ENCODE measurements around the gene SLC35E3. TPM values are rescaled to one million over a fixed set of nuclear protein-coding genes. Genes with fewer than 3 reads are reported as not detected.

Gene SLC35E3
- polyA plus RNA-seq, 1 of the 3 experiments (the other 2 are of a cell fraction): 5.7 TPM

- no peak for TF ChIP-seq IRF3 (IDR thresholded peaks at IDR 0.05; ENCODE audit: low read depth, low read length)
Measured at GRCh38 chr12:68776976-68777610, 31.1 kb downstream of the SLC35E3 start (continued).

DNA sequence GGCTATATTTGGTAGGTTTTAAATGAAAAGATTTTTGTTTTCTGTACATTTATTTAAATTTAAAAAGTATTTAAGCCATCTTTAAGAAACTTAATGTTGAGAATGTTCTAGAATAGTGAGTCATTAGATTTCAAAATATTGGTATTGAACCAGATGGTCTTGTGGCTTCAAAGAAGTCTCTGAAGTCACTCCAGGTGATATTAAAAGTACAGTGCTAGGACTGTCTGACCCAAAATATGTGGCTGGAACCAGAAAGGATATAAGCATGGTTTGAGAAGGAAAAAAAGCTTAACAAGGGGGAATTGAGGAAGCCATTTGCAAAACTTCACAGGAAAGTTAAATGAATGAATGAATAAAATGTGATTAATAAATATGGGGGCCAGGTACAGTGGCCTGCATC is 33.3 kb downstream of the SLC35E3 start:
- no peak overlapping the region for H3K4me3 ChIP-seq (ENCODE audit: low read depth in 2 of 2, low read length in 1 of 2)
- ChIA-PET CTCF (no interaction called here), POLR2A (no interaction called here)
- no peak overlapping the region for H3K9ac ChIP-seq
- no peak overlapping the region for H3K4me2 ChIP-seq
- H3K9me3 ChIP-seq: no peaks in the 10 kb centered on the region
- H4K20me1 ChIP-seq (ENCODE audit: insufficient read depth): no peaks in the 10 kb centered on the region
- TF ChIP-seq FOSL2 (IDR thresholded peaks at IDR 0.05; ENCODE audit: borderline replicate concordance, low read depth): no peak
- TF ChIP-seq FOXM1 (IDR thresholded peaks at IDR 0.05; ENCODE audit: low read depth): no peak
- no peak for TF ChIP-seq RAD21 (IDR thresholded peaks at IDR 0.05; ENCODE audit: low read length)
- TF ChIP-seq GABPA (IDR thresholded peaks at IDR 0.05; ENCODE audit: low read depth): no peak
- no peak for TF ChIP-seq GATA2 (CRISPR knock-in tag; IDR thresholded peaks at IDR 0.05)
- no peak for TF ChIP-seq MEF2A (IDR thresholded peaks at IDR 0.05; ENCODE audit: borderline replicate concordance, low read depth)
- no peak for TF ChIP-seq MXI1 (IDR thresholded peaks at IDR 0.05; ENCODE audit: low read depth, low read length)
- no peak for TF ChIP-seq IRF3 (IDR thresholded peaks at IDR 0.05; ENCODE audit: low read depth, low read length)
- TF ChIP-seq YY1 (IDR thresholded peaks at IDR 0.05; ENCODE audit: low read depth): no peak
- TF ChIP-seq EZH2phosphoT487 (IDR thresholded peaks at IDR 0.05; ENCODE audit: borderline replicate concordance, low read depth): no peak
- TF ChIP-seq SIN3A (IDR thresholded peaks at IDR 0.05; ENCODE audit: borderline replicate concordance, low read depth, low read length): no peak
- no peak for TF ChIP-seq RFX5 (IDR thresholded peaks at IDR 0.05; ENCODE audit: low read length)
- TF ChIP-seq, protein P1, sequence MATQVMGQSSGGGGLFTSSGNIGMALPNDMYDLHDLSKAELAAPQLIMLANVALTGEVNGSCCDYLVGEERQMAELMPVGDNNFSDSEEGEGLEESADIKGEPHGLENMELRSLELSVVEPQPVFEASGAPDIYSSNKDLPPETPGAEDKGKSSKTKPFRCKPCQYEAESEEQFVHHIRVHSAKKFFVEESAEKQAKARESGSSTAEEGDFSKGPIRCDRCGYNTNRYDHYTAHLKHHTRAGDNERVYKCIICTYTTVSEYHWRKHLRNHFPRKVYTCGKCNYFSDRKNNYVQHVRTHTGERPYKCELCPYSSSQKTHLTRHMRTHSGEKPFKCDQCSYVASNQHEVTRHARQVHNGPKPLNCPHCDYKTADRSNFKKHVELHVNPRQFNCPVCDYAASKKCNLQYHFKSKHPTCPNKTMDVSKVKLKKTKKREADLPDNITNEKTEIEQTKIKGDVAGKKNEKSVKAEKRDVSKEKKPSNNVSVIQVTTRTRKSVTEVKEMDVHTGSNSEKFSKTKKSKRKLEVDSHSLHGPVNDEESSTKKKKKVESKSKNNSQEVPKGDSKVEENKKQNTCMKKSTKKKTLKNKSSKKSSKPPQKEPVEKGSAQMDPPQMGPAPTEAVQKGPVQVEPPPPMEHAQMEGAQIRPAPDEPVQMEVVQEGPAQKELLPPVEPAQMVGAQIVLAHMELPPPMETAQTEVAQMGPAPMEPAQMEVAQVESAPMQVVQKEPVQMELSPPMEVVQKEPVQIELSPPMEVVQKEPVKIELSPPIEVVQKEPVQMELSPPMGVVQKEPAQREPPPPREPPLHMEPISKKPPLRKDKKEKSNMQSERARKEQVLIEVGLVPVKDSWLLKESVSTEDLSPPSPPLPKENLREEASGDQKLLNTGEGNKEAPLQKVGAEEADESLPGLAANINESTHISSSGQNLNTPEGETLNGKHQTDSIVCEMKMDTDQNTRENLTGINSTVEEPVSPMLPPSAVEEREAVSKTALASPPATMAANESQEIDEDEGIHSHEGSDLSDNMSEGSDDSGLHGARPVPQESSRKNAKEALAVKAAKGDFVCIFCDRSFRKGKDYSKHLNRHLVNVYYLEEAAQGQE (IDR thresholded peaks at IDR 0.05; ENCODE audit: low read depth, low read length): no peak
- TF ChIP-seq NRF1 (IDR thresholded peaks at IDR 0.05; ENCODE audit: low read depth, low read length): no peak
- TF ChIP-seq JUND (IDR thresholded peaks at IDR 0.05): no peak
- TF ChIP-seq POLR2AphosphoS5 (IDR thresholded peaks at IDR 0.05; ENCODE audit: low read depth, low read length): no peak
- TF ChIP-seq, protein P2, sequence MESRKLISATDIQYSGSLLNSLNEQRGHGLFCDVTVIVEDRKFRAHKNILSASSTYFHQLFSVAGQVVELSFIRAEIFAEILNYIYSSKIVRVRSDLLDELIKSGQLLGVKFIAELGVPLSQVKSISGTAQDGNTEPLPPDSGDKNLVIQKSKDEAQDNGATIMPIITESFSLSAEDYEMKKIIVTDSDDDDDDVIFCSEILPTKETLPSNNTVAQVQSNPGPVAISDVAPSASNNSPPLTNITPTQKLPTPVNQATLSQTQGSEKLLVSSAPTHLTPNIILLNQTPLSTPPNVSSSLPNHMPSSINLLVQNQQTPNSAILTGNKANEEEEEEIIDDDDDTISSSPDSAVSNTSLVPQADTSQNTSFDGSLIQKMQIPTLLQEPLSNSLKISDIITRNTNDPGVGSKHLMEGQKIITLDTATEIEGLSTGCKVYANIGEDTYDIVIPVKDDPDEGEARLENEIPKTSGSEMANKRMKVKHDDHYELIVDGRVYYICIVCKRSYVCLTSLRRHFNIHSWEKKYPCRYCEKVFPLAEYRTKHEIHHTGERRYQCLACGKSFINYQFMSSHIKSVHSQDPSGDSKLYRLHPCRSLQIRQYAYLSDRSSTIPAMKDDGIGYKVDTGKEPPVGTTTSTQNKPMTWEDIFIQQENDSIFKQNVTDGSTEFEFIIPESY (IDR thresholded peaks at IDR 0.05; ENCODE audit: borderline replicate concordance, low read depth): no peak
- TF ChIP-seq, protein P3, sequence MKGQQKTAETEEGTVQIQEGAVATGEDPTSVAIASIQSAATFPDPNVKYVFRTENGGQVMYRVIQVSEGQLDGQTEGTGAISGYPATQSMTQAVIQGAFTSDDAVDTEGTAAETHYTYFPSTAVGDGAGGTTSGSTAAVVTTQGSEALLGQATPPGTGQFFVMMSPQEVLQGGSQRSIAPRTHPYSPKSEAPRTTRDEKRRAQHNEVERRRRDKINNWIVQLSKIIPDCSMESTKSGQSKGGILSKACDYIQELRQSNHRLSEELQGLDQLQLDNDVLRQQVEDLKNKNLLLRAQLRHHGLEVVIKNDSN (IDR thresholded peaks at IDR 0.05; ENCODE audit: borderline replicate concordance, low read depth): no peak
- H3F3A ChIP-seq (replicated peaks; ENCODE audit: insufficient read depth): no peaks in the 10 kb centered on the region
- H3K9me2 ChIP-seq: no peaks in the 10 kb centered on the region
- DNase-seq: no peak
- H3K27me3 ChIP-seq (ENCODE audit: insufficient read depth): no peaks in the 10 kb centered on the region
- H3K79me2 ChIP-seq (ENCODE audit: insufficient read depth): no peaks in the 10 kb centered on the region
- no peak overlapping the region for H2AFZ ChIP-seq (ENCODE audit: low read depth)
- H3K27ac ChIP-seq (ENCODE audit: low read depth in 2 of 2, low read length in 1 of 2): no peak overlapping the region
- H3K4me1 ChIP-seq (ENCODE audit: control insufficient read depth in 1 of 2, insufficient read depth in 2 of 2, low read depth in 1 of 2, low read length in 1 of 2): no peaks in the 10 kb centered on the region
- H3K36me3 ChIP-seq (replicated peaks in 1 of 2; ENCODE audit: control insufficient read depth in 1 of 2, insufficient read depth in 2 of 2, low read length in 1 of 2): no peaks in the 10 kb centered on the region
